Naive B cell (primary cell): ENCODE data around the gene HAGHL. TPM values are rescaled to one million over a fixed set of nuclear protein-coding genes. Genes with fewer than 3 reads are reported as not detected.

ENCODE experiments used
- ATAC-seq, 2 donors: fragments of 150-1000 bp; cut with Tn5 transposase; 2 replicates each; pipeline ENCODE4 v1.10.0; 2021; ENCODE audit warnings: low read depth in 2 of 2, mild to moderate bottlenecking in 2 of 2, moderate library complexity in 2 of 2
- DNase-seq: peaks from one replicate; pipeline ENCODE4 v3.0.0; 2022
- H3K27ac Mint-ChIP-seq, 6 donors: one replicate each; pipeline ENCODE4 v1.8.0; 2020 to 2022; ENCODE audit warnings: mild to moderate bottlenecking in 6 of 6, mixed read lengths in 6 of 6, moderate library complexity in 5 of 6, inconsistent platforms in 2 of 6
- H3K27me3 Mint-ChIP-seq, 3 donors: one replicate each; pipeline ENCODE4 v1.8.0; 2021 to 2022; ENCODE audit warnings: mixed read lengths in 3 of 3, mild to moderate bottlenecking in 1 of 3
- H3K36me3 Mint-ChIP-seq, 2 donors: one replicate each; pipeline ENCODE4 v1.8.0; 2020 to 2022; ENCODE audit warnings: mixed read lengths in 2 of 2, inconsistent platforms in 1 of 2, mild to moderate bottlenecking in 1 of 2
- H3K4me1 Mint-ChIP-seq, 3 donors: one replicate each; pipeline ENCODE4 v1.8.0; 2020 to 2022; ENCODE audit warnings: mixed read lengths in 3 of 3, inconsistent platforms in 1 of 3, mild to moderate bottlenecking in 1 of 3, moderate library complexity in 1 of 3
- H3K4me3 Mint-ChIP-seq, 8 donors: one replicate each; pipeline ENCODE4 v1.8.0; 2020 to 2022; ENCODE audit warnings: mild to moderate bottlenecking in 8 of 8, mixed read lengths in 8 of 8, moderate library complexity in 8 of 8, inconsistent platforms in 2 of 8
- H3K9me3 Mint-ChIP-seq, 7 donors: one replicate each; pipeline ENCODE4 v1.8.0; 2020 to 2022; ENCODE audit warnings: mixed read lengths in 7 of 7, mild to moderate bottlenecking in 5 of 7, inconsistent platforms in 2 of 7, moderate library complexity in 1 of 7
- polyA plus RNA-seq, 6 donors: library from polyadenylated mRNA; unstranded; fragments of 300-500 nt; fragmentation: Illumina TruSeq; gene quantifications; one replicate each; pipeline ENCODE4 v1.2.3, GENCODE V29; 2021; ENCODE audit warnings: low read depth in 6 of 6

HAGHL gene
- polyA plus RNA-seq, 6 donors from 2014 or later = 1.5 to 8.5 (median 2.9) TPM

DNA sequence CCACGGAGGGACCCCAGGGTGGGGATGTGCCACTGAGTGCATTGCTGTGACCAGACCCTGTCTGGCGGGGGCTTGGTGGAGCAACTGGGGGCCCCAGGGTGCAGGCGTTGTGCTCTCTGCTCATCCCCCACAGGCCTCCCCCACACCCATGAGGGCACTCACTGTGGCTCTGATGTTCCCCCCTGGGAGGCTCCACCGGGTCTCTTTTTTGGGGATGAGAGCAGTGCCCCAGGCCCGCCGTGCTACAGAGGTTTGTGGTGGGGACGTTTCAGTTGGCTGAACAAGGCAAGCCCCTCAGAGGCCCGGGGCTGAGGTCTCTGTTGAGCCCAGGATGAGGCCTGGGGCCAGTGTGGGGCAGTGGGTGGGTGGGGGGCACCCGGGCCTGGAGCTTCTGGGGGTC is 3.2 kb upstream of the HAGHL start:
- DNase-seq = no peak
- no peak for ATAC-seq
- H3K27ac Mint-ChIP-seq = no peak overlapping the region
- no peaks in the 10 kb centered on the region for H3K36me3 Mint-ChIP-seq
- peaks cover 11 to 24% (median 14%) of the 10 kb centered on the region in 3 donors for H3K4me1 Mint-ChIP-seq
- H3K4me3 Mint-ChIP-seq = peak overlapping the region in 2 of 8 donors; percentile 65
- no peaks in the 10 kb centered on the region for H3K9me3 Mint-ChIP-seq
- H3K27me3 Mint-ChIP-seq = no peaks in the 10 kb centered on the region

- H3K4me1 Mint-ChIP-seq = peaks cover 5 to 17% (median 8%) of the 10 kb centered on the region in 3 donors
- H3K27me3 Mint-ChIP-seq = no peaks in the 10 kb centered on the region
- DNase-seq (no peak), ATAC-seq (no peak)
- no peaks in the 10 kb centered on the region for H3K9me3 Mint-ChIP-seq
- no peaks in the 10 kb centered on the region for H3K36me3 Mint-ChIP-seq
- H3K4me3 Mint-ChIP-seq = peak overlapping the region in 3 of 8 donors; percentile 42 to 65 (median 65)
- peak overlapping the region in 1 of 6 donors; percentile 81 for H3K27ac Mint-ChIP-seq
These were observed 2.5 kb upstream of the HAGHL start for GRCh38 chr16:724188-725040.

DNA sequence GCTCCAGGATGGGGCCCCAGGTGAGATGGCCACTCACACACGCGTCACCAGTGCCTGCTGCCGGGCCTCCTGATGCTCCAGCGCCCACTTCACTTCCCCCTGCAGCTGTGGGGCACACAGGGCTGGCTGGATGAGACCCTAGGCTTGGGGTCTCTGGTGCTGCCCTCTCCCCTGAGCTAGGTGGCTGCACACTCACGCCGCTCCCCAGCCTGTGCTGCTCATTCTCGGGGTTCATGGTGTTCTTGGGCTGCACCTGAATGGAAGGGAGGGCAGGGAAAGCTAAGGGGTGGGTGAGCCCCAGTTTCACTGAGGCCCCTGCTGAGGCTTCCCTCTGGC is 1.9 kb upstream of the HAGHL start:
- no peak for ATAC-seq
- peak overlapping the region in 1 of 8 donors; percentile 86 for H3K4me3 Mint-ChIP-seq
- no peak for DNase-seq
- H3K36me3 Mint-ChIP-seq = no peaks in the 10 kb centered on the region
- H3K9me3 Mint-ChIP-seq = no peaks in the 10 kb centered on the region
- peaks cover 5 to 11% (median 5%) of the 10 kb centered on the region in 3 donors for H3K4me1 Mint-ChIP-seq
- no peaks in the 10 kb centered on the region for H3K27me3 Mint-ChIP-seq
- H3K27ac Mint-ChIP-seq = peak overlapping the region in 1 of 6 donors; percentile 81

DNA sequence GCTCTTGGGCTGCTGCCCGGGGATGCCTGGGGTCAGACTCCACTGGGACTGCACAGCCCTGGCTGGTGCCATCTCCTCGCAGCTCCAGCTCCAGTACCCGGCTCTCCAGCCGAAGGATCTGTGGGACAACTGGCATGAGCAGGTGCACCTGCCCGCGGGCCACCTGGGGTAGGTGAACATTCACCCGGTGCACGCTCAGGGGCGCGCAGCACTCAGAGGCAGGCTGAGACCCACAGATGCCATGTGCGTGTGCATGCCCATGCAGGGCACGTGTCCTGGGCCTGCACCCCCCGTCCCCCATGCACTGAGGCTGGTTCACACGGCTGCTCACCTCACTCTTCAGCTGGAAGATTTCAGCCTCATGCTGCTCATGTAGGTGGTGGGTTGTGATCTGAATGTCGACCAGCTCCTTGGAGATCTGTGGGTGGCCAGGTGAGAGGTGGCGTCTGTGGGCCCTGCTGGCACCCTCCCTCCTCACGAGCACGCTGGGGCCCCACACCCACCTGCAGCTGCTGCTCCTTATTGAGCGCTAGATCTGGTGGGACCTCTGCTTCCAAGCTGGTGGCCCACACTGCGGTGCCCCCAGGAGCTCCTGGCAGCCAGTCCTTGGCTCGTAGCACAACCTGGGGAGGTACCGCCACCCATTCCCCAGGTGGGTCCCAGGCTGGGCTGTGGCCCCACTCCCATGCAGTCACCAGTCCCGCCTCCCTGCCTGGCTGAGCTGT is 1.3 kb upstream of the HAGHL start:
- peaks cover 0 to 5% (median 5%) of the 10 kb centered on the region in 3 donors for H3K4me1 Mint-ChIP-seq
- H3K9me3 Mint-ChIP-seq = no peaks in the 10 kb centered on the region
- H3K36me3 Mint-ChIP-seq = no peaks in the 10 kb centered on the region
- H3K27ac Mint-ChIP-seq = peak overlapping the region in 2 of 6 donors; percentile 53 to 59
- DNase-seq (no peak), ATAC-seq (no peak)
- no peaks in the 10 kb centered on the region for H3K27me3 Mint-ChIP-seq
- H3K4me3 Mint-ChIP-seq = peak overlapping the region in 6 of 8 donors; percentile 29 to 86 (median 72)

DNA sequence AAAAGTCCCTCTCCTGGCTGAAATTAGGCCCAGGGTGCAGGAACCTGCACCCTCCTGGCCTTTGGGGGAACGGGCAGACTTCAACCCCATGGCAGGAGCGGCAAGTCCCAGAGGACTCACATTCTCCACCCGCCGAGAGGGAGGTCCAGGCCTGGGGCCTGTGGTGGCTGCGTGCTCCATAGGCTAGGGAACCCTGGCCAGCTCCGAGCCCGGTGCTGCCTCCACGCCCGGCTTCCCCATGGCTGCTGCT is 793 bp upstream of the HAGHL start:
- Mint-ChIP-seq H3K27me3 (no peaks in the 10 kb centered on the region), H3K9me3 (no peaks in the 10 kb centered on the region), H3K4me3 (peak overlapping the region in 5 of 8 donors; percentile 70 to 86 (median 76)), H3K4me1 (peaks cover 0 to 5% (median 5%) of the 10 kb centered on the region in 3 donors), H3K36me3 (no peaks in the 10 kb centered on the region), H3K27ac (peak overlapping the region in 2 of 6 donors; percentile 33 to 59)
- ATAC-seq (no peak), DNase-seq (no peak)

- Mint-ChIP-seq H3K4me1 (peaks cover 0 to 5% (median 5%) of the 10 kb centered on the region in 3 donors), H3K36me3 (no peaks in the 10 kb centered on the region), H3K27ac (no peak overlapping the region), H3K27me3 (no peaks in the 10 kb centered on the region), H3K4me3 (peak overlapping the region in 7 of 8 donors; percentile 45 to 75 (median 54)), H3K9me3 (no peaks in the 10 kb centered on the region)
- DNase-seq (peak; percentile 46), ATAC-seq (peak; percentile 35 to 40)
These were observed 528 bp downstream of the HAGHL start for GRCh38 chr16:727291-727977.

GRCh38 chr16:728131-728889 is 1.4 kb downstream of the HAGHL start:
- Mint-ChIP-seq H3K4me3 (peak overlapping the region in 6 of 8 donors; percentile 49 to 75 (median 55)), H3K36me3 (no peaks in the 10 kb centered on the region), H3K27me3 (no peaks in the 10 kb centered on the region), H3K27ac (peak overlapping the region in 2 of 6 donors; percentile 15 to 43), H3K9me3 (no peaks in the 10 kb centered on the region), H3K4me1 (peaks cover 0 to 5% (median 0%) of the 10 kb centered on the region in 3 donors)
- peak; percentile 77 for DNase-seq
- ATAC-seq = peak; percentile 77 to 82

- Mint-ChIP-seq H3K4me1 (peaks cover 0 to 5% (median 0%) of the 10 kb centered on the region in 3 donors), H3K27me3 (no peaks in the 10 kb centered on the region), H3K27ac (peak overlapping the region in 2 of 6 donors; percentile 15 to 43), H3K9me3 (no peaks in the 10 kb centered on the region), H3K36me3 (no peaks in the 10 kb centered on the region), H3K4me3 (peak overlapping the region in 5 of 8 donors; percentile 47 to 75 (median 55))
- ATAC-seq (no peak), DNase-seq (no peak)
These were observed 2.2 kb downstream of the HAGHL start for GRCh38 chr16:728890-729744.

DNA sequence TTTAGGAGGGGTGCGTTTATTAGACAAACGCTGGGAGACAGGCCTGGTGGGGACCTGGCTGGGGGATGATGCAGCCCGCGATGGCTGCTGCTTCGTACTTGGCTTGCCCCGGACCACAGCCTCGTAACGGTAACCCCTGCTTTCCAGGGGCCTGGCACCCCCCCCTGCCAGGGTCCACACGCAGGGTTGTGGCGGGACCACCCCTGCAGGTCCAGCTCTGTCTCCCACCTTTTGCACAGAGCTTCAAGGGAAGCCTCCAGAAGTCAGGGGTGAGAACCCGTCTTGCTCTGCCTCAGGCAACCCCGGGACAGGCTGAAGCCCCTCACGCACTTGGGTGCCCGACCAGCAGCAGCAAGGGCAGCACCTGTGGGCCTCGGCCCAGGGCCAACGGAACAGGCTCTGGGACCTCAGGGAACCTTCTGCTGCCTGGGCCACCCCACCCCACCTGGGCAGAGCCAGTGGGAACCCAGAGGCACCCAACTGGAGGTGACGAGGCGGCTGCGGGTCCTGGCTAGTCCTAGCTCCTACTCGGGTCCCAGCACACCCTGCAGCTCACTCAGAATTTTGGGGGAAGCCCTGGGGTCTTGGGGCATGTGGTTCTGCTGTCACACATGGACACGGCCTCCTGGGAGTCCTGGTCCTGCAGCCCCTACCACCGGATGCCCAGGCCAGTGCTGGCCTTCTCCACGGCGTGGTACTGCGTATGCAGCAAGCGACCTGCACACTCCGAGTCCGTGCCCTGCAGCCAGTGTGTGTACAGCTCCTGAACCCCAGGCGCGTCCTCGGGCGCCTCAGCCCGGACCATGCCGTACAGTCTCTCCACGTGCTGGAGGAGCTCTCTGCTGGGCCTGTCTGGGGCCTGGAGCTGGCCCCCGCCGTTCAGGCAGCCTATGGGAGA is 3.1 kb downstream of the HAGHL start:
- H3K27ac Mint-ChIP-seq = peak overlapping the region in 1 of 6 donors; percentile 11
- peaks cover 0 to 5% (median 0%) of the 10 kb centered on the region in 3 donors for H3K4me1 Mint-ChIP-seq
- H3K9me3 Mint-ChIP-seq = no peaks in the 10 kb centered on the region
- DNase-seq (no peak), ATAC-seq (no peak)
- H3K4me3 Mint-ChIP-seq = peak overlapping the region in 6 of 8 donors; percentile 15 to 60 (median 32)
- H3K36me3 Mint-ChIP-seq = no peaks in the 10 kb centered on the region
- no peaks in the 10 kb centered on the region for H3K27me3 Mint-ChIP-seq

DNA sequence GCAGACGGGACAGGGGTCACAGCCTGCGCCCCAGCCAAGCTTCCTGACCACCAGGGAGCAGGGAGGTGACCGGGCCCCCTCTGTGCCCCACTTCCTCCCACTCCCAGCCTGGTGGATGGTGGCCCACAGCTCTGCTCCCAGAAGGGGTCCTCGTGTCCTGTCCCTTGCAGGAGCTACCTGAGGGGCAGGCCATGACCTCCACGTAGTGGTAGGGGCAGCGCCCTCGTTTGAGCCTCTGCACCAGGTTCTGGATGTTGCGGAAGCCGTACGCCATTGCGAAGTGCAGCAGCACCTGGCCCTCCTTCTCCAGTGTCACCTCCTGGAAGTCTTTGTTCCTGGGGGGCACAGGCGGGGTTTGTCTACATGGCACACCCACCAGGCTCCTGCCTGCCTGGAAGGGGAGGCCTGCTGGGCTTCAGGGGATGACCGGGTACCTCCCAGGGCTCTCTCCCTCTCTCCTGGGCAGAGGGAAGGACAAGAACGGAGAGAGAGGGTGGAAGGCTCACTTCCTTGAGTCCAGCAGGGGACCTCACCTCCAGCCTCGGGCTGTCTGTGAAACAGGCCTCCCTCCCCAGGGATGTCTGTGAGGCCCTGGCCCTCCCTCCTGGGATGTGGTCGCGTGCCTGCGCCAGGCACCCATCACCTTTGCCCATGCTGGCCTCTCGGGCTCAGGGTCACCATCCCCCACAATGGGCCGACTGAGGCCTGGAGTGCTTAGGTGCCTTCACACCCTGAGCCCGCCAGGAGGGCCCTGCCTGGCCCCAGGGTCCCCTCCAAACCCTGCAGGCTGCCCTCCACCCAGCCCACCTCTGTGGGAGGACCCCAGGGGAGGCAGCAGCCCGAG is 4.0 kb downstream of the HAGHL start:
- Mint-ChIP-seq H3K4me1 (peaks cover 0 to 3% (median 2%) of the 10 kb centered on the region in 3 donors), H3K27me3 (no peaks in the 10 kb centered on the region), H3K4me3 (peak overlapping the region in 1 of 8 donors; percentile 15), H3K9me3 (no peaks in the 10 kb centered on the region), H3K27ac (no peak overlapping the region), H3K36me3 (no peaks in the 10 kb centered on the region)
- no peak for ATAC-seq
- DNase-seq = no peak

DNA sequence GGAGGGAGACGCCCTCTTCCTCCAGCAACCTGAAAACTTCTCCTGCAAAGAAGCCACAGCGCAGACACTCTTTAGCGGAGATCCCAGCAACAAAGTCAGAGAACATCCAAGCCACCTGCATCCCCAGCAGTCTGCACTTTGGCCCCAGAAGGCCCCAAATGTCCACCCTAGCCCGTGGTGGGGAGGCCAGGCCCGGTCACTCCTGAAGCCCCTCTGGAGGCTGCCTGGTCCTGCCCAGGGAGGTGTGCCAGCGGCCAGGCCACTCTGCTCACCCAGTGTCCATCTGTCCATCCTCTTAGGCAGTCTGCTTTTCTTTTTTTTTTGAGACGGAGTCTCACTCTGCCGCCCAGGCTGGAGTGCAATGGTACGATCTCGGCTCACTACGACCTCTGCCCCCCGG is 5.4 kb downstream of the HAGHL start:
- Mint-ChIP-seq H3K4me3 (no peak overlapping the region), H3K27ac (no peak overlapping the region), H3K4me1 (peaks cover 0 to 4% (median under 1%) of the 10 kb centered on the region in 3 donors), H3K27me3 (no peaks in the 10 kb centered on the region), H3K36me3 (no peaks in the 10 kb centered on the region), H3K9me3 (no peaks in the 10 kb centered on the region)
- ATAC-seq (no peak), DNase-seq (no peak)
